ENCODE results near the gene NUP93.
"Not testable (repeated sequence)": the region's sequence is repeated elsewhere in the genome, so short reads cannot be mapped to it uniquely, and the experiment has no call there.

Gene NUP93

GRCh38 chr16:56862776-56863175, 132.8 kb downstream of the NUP93 start:
- no peak for TF ChIP-seq CTCF (IDR thresholded peaks at IDR 0.05; ENCODE audit: low read depth, low read length)
- DNase-seq (ENCODE audit: low read depth, low spot score): no peak
- in situ Hi-C loops (cut with HindIII; ENCODE audit: low sequenced_read_pairs): no loop called here
- no peak overlapping the region for H3K4me3 ChIP-seq (ENCODE audit: low read depth, low read length)

DNA sequence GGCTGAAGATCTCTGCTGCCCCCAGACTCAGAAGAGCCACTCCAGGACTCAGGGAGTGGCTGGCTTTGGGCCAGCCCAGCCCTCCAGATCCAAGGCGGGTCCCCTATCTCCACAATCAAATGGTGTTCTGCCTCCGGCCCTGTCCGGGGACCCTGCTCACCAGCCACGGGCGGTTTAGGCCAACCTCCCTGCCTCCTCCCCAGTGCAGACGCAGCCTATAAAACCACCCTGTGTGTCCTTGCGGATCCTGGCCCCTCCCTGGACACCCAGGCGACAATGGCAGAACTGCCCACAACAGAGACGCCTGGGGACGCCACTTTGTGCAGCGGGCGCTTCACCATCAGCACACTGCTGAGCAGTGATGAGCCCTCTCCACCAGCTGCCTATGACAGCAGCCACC, 135.0 kb downstream of the NUP93 start, which contains the start of gene SLC12A3:
Gene SLC12A3 (plus strand): TSS at position 248 of the 400 bp plus-strand sequence. CDS start 29 bp downstream, at position 277.
- no peak within 1 kb of the TSS for H3K4me3 ChIP-seq (ENCODE audit: low read depth, low read length)
- no peak for DNase-seq (ENCODE audit: low read depth, low spot score)
- TF ChIP-seq CTCF (IDR thresholded peaks at IDR 0.05; ENCODE audit: low read depth, low read length): no peak
- in situ Hi-C loops (cut with HindIII; ENCODE audit: low sequenced_read_pairs): no loop called here

DNA sequence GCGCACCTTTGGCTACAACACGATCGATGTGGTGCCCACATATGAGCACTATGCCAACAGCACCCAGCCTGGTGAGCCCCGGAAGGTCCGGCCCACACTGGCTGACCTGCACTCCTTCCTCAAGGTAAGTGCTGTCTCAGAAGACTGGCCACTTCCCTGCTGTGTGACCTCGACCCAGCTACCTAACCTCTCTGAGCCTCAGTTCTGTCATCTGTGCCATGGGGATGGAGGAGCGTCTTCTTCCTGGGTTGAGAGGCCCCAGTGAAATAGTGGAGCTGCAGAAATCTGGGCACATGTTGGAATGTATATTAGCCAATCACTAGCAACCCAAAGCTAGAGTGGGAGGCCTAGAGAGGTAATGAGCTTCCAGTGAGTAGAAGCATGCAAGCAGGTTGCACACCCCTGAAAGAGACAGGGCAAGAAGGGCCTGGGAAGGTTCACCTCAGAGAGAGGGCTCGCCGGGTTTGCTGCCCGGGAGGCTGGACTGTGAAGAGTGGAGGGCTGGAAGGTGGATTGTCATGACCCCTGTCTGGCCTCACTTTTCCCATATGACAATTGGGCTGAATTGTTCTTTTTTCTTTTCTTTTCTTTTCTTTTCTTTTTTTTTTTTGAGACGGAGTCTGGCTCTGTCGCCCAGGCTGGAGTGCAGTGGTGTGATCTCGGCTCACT, 135.6 kb downstream of the NUP93 start:
- DNase-seq (ENCODE audit: low read depth, low spot score): no peak
- no peak overlapping the region for H3K4me3 ChIP-seq (ENCODE audit: low read depth, low read length)
- in situ Hi-C loops (cut with HindIII; ENCODE audit: low sequenced_read_pairs): no loop called here
- no peak for TF ChIP-seq CTCF (IDR thresholded peaks at IDR 0.05; ENCODE audit: low read depth, low read length)

GRCh38 chr16:56866955-56867830, 137.3 kb downstream of the NUP93 start:
- H3K4me3 ChIP-seq (ENCODE audit: low read depth, low read length): no peak overlapping the region
- peak; percentile 63 for DNase-seq (ENCODE audit: low read depth, low spot score)
- peak; percentile 73 for TF ChIP-seq CTCF (IDR thresholded peaks at IDR 0.05; ENCODE audit: low read depth, low read length)
- in situ Hi-C loops (cut with HindIII; ENCODE audit: low sequenced_read_pairs): no loop called here

DNA sequence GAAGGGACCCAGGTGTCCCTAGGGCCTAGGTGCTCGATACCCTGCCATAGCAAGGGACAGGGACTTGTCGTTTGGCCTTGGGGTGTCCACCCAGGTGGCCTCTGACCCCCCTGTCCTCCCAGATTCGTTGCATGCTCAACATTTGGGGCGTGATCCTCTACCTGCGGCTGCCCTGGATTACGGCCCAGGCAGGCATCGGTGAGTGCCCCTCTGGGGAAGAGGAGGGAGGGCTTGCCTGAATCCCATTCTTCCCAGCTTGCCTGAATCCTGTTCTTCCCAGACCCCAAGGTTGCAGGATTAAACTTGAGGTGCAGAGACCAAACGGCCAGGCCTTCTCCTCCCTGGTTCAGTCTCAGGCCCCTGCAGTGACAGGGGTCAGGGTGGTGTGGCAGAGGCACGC, 138.2 kb downstream of the NUP93 start:
- in situ Hi-C loops (cut with HindIII; ENCODE audit: low sequenced_read_pairs): no loop called here
- no peak for TF ChIP-seq CTCF (IDR thresholded peaks at IDR 0.05; ENCODE audit: low read depth, low read length)
- H3K4me3 ChIP-seq (ENCODE audit: low read depth, low read length): no peak overlapping the region
- DNase-seq (ENCODE audit: low read depth, low spot score): no peak

DNA sequence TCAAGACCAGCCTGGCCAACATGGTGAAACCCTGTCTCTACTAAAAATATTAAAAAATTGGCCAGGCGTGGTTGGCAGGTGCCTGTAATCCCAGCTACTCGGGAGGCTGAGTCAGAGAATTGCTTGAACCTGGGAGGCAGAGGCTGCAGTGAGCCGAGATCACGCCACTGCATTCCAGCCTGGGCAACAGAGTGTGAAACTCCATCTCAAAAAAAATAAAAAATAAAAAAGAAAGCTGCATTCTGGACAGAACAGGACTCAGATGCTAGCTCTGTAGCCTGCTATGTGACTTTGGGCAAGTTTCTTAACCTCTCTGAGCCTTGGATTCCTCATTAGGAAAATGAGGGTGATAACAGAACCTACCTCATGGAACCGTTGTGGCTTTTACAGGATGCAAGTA, 138.8 kb downstream of the NUP93 start:
- in situ Hi-C loops (cut with HindIII; ENCODE audit: low sequenced_read_pairs); DNase-seq (ENCODE audit: low read depth, low spot score): not testable (repeated sequence)

More for the DNA sequence above, 138.8 kb downstream of the NUP93 start:
- H3K4me3 ChIP-seq (ENCODE audit: low read depth, low read length): not testable (repeated sequence)

Measured in astrocyte of the spinal cord (primary cell).